ENCODE results near the gene PADI3. TPM values are rescaled to one million over a fixed set of nuclear protein-coding genes. Genes with fewer than 3 reads are reported as not detected.

PADI3 gene
- total and polyA plus RNA-seq, 11 donors: not detected

GRCh38 chr1:17307329-17307728 is 58.4 kb downstream of the PADI3 start:
- Histone ChIP-seq H3K27ac (no peak overlapping the region), H3K4me3 (no peak overlapping the region), H3K36me3 (no peaks in the 10 kb centered on the region), H3K27me3 (peaks cover 0 to 52% (median 16%) of the 10 kb centered on the region in 9 donors), H3K9me3 (peaks cover 0 to 5% (median under 1%) of the 10 kb centered on the region in 12 donors), H3K4me1 (peaks cover 0 to 13% (median 0%) of the 10 kb centered on the region in 12 donors)
- intact Hi-C loops (cut with DNase I): no loop called here
- no peak for ATAC-seq
- no peak for DNase-seq
- 82 to 85% (median 82%) methylated on average over 6 of the region's 6 CpGs for WGBS, 4 donors
- no peak for TF ChIP-seq POLR2A (IDR thresholded peaks at IDR 0.05)
- no peak for TF ChIP-seq CTCF (IDR thresholded peaks at IDR 0.05)

GRCh38 chr1:17307946-17308345 is 59.0 kb downstream of the PADI3 start, which contains the start of gene PADI4:
TSS of gene PADI4 (plus strand) at chr1:17308197. CDS start at chr1:17308223, 26 bp downstream.
- no peak within 1 kb of the TSS for H3K27ac ChIP-seq
- TF ChIP-seq POLR2A (IDR thresholded peaks at IDR 0.05) (no peak), CTCF (IDR thresholded peaks at IDR 0.05) (no peak)
- ATAC-seq (peak in 1 of 4 donors; percentile 56), DNase-seq (peak in 1 of 5 donors; percentile 33)
- H3K27me3 ChIP-seq: peaks cover 0 to 58% (median 16%) of the 10 kb centered on the region in 9 donors
- intact Hi-C loops (cut with DNase I): no loop called here
- no peak within 1 kb of the TSS for H3K4me3 ChIP-seq
- 44 to 62% (median 57%) methylated on average over 7 to 8 of the region's 8 CpGs for WGBS, 4 donors
- peaks cover 0 to 13% (median 0%) of the 10 kb centered on the region in 12 donors for H3K4me1 ChIP-seq
- no peaks in the 10 kb centered on the region for H3K9me3 ChIP-seq
- no peaks in the 10 kb centered on the region for H3K36me3 ChIP-seq

- Histone ChIP-seq H3K36me3 (no peaks in the 10 kb centered on the region), H3K4me1 (peaks cover 0 to 12% (median 0%) of the 10 kb centered on the region in 12 donors), H3K27ac (no peak overlapping the region), H3K9me3 (no peaks in the 10 kb centered on the region), H3K4me3 (no peak overlapping the region), H3K27me3 (peaks cover 0 to 64% (median 16%) of the 10 kb centered on the region in 9 donors)
- DNase-seq (no peak), ATAC-seq (peak in 1 of 4 donors; percentile 48)
- 54 to 71% (median 61%) methylated on average over 5 to 6 of the region's 6 CpGs for WGBS, 4 donors
- intact Hi-C loops (cut with DNase I): no loop called here
- no peak for TF ChIP-seq POLR2A (IDR thresholded peaks at IDR 0.05)
- no peak for TF ChIP-seq CTCF (IDR thresholded peaks at IDR 0.05)
These were observed 59.7 kb downstream of the PADI3 start for GRCh38 chr1:17308593-17308992.

GRCh38 chr1:17309426-17310067 is 60.6 kb downstream of the PADI3 start:
- ATAC-seq (no peak), DNase-seq (no peak)
- Histone ChIP-seq H3K27me3 (peaks cover 0 to 74% (median 16%) of the 10 kb centered on the region in 9 donors), H3K36me3 (no peaks in the 10 kb centered on the region), H3K4me1 (peaks cover 0 to 4% (median 0%) of the 10 kb centered on the region in 12 donors), H3K27ac (no peak overlapping the region), H3K9me3 (no peaks in the 10 kb centered on the region), H3K4me3 (no peak overlapping the region)
- intact Hi-C loops (cut with DNase I): no loop called here
- TF ChIP-seq POLR2A (IDR thresholded peaks at IDR 0.05) (no peak), CTCF (IDR thresholded peaks at IDR 0.05) (no peak)
- 38 to 56% (median 46%) methylated on average over 8 of the region's 8 CpGs for WGBS, 4 donors

Measured in heart left ventricle (tissue), 16 donors.